Motor neuron (in vitro differentiated cells): ENCODE measurements around the gene STAM. TPM values are rescaled to one million over a fixed set of nuclear protein-coding genes. Genes with fewer than 3 reads are reported as not detected.
A peak's percentile ranks its signal among the peaks of the same experiment; 100 is the strongest.
"Not testable (repeated sequence)": the region's sequence is repeated elsewhere in the genome, so short reads cannot be mapped to it uniquely, and the experiment has no call there.

Experiments
- ATAC-seq, 8 experiments: fragments of 200-7000 bp; cut with Tn5 transposase; replicated peaks in 6 of 8; 2 replicates each; pipeline ENCODE4 v1.8.0; 2021; ENCODE audit warnings: mild to moderate bottlenecking in 8 of 8, moderate library complexity in 8 of 8
- H3K27ac ChIP-seq, 2 donors: fragments of 250-450 bp; sonication (Bioruptor Pico); 2 replicates each; pipeline ENCODE4 v1.9.0; 2021; ENCODE audit warnings: antibody characterized with exemption in 2 of 2, mild to moderate bottlenecking in 2 of 2, moderate library complexity in 1 of 2
- H3K4me1 ChIP-seq, 2 donors: fragments of 250-450 bp; sonication (Bioruptor Pico); replicated peaks in 1 of 2; 2 replicates each; pipeline ENCODE4 v1.6.1; 2021; ENCODE audit warnings: antibody characterized with exemption in 2 of 2, mild to moderate bottlenecking in 2 of 2, moderate library complexity in 1 of 2
- H3K4me3 ChIP-seq, 5 donors: fragments of 250-450 bp; sonication (Bioruptor Pico); 2 replicates each; pipeline ENCODE4 v1.9.0; 2021; ENCODE audit warnings: antibody characterized with exemption in 5 of 5, mild to moderate bottlenecking in 5 of 5, moderate library complexity in 4 of 5
- WGBS, 10 experiments: fragments of 450-650 bp; shearing (Covaris generic); methylation state at CpG; one replicate each; pipeline ENCODE4 v1.0.0; 2022; 5-methylcytosine and 5-hydroxymethylcytosine counted together
- in situ Hi-C, 9 experiments: fragments of 400-800 bp; cut with MboI; loops; one replicate each; pipeline ENCODE4 v1.15.0; 2021; ENCODE audit warnings: low sequenced_read_pairs in 9 of 9, low pct_unique_long_range_greater_than_20kb in 2 of 9; ENCODE audit not compliant: unreplicated experiment in 9 of 9
- total RNA-seq, 8 experiments: library from RNA; unstranded; fragments of 300-600 nt; gene quantifications; 2 replicates each; pipeline versions ENCODE4 v1.2.3 to v1.2.4, GENCODE V29; 2022

Gene STAM
- total RNA-seq, 8 experiments from 2014 or later, result 15.9 to 35.6 (median 25.8) TPM

GRCh38 chr10:17624996-17625395 lies 19.0 kb upstream of the STAM start:
- peak in 6 of 8 experiments; percentile 62 to 100 (median 75) for ATAC-seq
- no peak overlapping the region for H3K4me3 ChIP-seq
- peak overlapping the region in 1 of 2 donors; percentile 22 for H3K27ac ChIP-seq
- 0 to 70% (median 34%) methylated on average over 1 to 3 of the region's 3 CpGs; no CpG with 5 or more reads in 4 of the 10 experiments for WGBS, 10 experiments
- in situ Hi-C loops, result loop anchor here in 7 of 9 experiments (25.0 kb wide), 5 partner anchors 112 to 612 kb away; no protein-coding TSS in a partner anchor
- peaks cover 0 to 4% of the 10 kb centered on the region in 2 donors for H3K4me1 ChIP-seq

- in situ Hi-C loops, result no loop called here
- Histone ChIP-seq H3K4me3 (no peak overlapping the region), H3K4me1 (peaks cover 0 to 4% of the 10 kb centered on the region in 2 donors), H3K27ac (no peak overlapping the region)
- WGBS, 10 experiments, result 9 to 86% (median 50%) methylated on average over 1 of the region's 1 CpG; no CpG with 5 or more reads in 2 of the 10 experiments
- ATAC-seq, result no peak
Measured at GRCh38 chr10:17626656-17627055, 17.3 kb upstream of the STAM start.

- ATAC-seq, H3K4me3 ChIP-seq, H3K27ac ChIP-seq, H3K4me1 ChIP-seq, in situ Hi-C loops: not testable (repeated sequence)
- WGBS, 10 experiments, result 53 to 100% (median 88%) methylated on average over 2 to 8 of the region's 8 CpGs; no CpG with 5 or more reads in 2 of the 10 experiments
Measured at GRCh38 chr10:17632590-17632989, 11.4 kb upstream of the STAM start.

GRCh38 chr10:17633353-17633752 lies 10.6 kb upstream of the STAM start:
- no peak overlapping the region for H3K27ac ChIP-seq
- 29 to 100% (median 87%) methylated on average over 1 of the region's 1 CpG; no CpG with 5 or more reads in 2 of the 10 experiments for WGBS, 10 experiments
- in situ Hi-C loops, result no loop called here
- no peaks in the 10 kb centered on the region for H3K4me1 ChIP-seq
- no peak overlapping the region for H3K4me3 ChIP-seq
- peak in 1 of 8 experiments; percentile 62 for ATAC-seq

GRCh38 chr10:17637869-17638268 lies 6.1 kb upstream of the STAM start:
- no peak for ATAC-seq
- in situ Hi-C loops, result no loop called here
- Histone ChIP-seq H3K4me3 (no peak overlapping the region), H3K4me1 (peaks cover 3 to 4% of the 10 kb centered on the region in 2 donors), H3K27ac (no peak overlapping the region)
- WGBS, 10 experiments, result 72 to 100% (median 100%) methylated on average over 2 to 4 of the region's 5 CpGs; no CpG with 5 or more reads in 3 of the 10 experiments

GRCh38 chr10:17640331-17640816 lies 3.6 kb upstream of the STAM start:
- Histone ChIP-seq H3K27ac (no peak overlapping the region), H3K4me1 (peaks cover 5 to 10% of the 10 kb centered on the region in 2 donors), H3K4me3 (no peak overlapping the region)
- no peak for ATAC-seq
- in situ Hi-C loops, result no loop called here
- 91 to 100% (median 98%) methylated on average over 1 to 4 of the region's 4 CpGs; no CpG with 5 or more reads in 3 of the 10 experiments for WGBS, 10 experiments

- 0 to 1% (median 0%) methylated on average over 1 to 13 of the region's 13 CpGs; no CpG with 5 or more reads in 1 of the 10 experiments for WGBS, 10 experiments
- peak overlapping the region; percentile 53 to 94 (median 75) for H3K4me3 ChIP-seq
- in situ Hi-C loops, result no loop called here
- ATAC-seq, result peak; percentile 46 to 82 (median 60)
- peak overlapping the region; percentile 99 to 100 for H3K27ac ChIP-seq
- H3K4me1 ChIP-seq, result peaks cover 14 to 18% of the 10 kb centered on the region in 2 donors
Measured at GRCh38 chr10:17643339-17643754, 604 bp upstream of the STAM start.

- in situ Hi-C loops, result no loop called here
- H3K27ac ChIP-seq, result peak overlapping the region; percentile 99 to 100
- peak overlapping the region; percentile 53 to 94 (median 75) for H3K4me3 ChIP-seq
- WGBS, 10 experiments, result 0 to 8% (median 0%) methylated on average over 2 to 7 of the region's 9 CpGs; no CpG with 5 or more reads in 2 of the 10 experiments
- peak; percentile 30 to 60 (median 54) for ATAC-seq
- H3K4me1 ChIP-seq, result peaks cover 14 to 18% of the 10 kb centered on the region in 2 donors
Measured at GRCh38 chr10:17644485-17644943, 563 bp downstream of the STAM start.

- Histone ChIP-seq H3K4me3 (peak overlapping the region in 1 of 5 donors; percentile 94), H3K4me1 (peaks cover 14 to 18% of the 10 kb centered on the region in 2 donors), H3K27ac (no peak overlapping the region)
- in situ Hi-C loops, result no loop called here
- no peak for ATAC-seq
- 62 to 100% (median 81%) methylated on average over 2 to 6 of the region's 6 CpGs for WGBS, 10 experiments
Measured at GRCh38 chr10:17645621-17646345, 1.8 kb downstream of the STAM start.

- ATAC-seq, result no peak
- peaks cover 18% of the 10 kb centered on the region in 2 donors for H3K4me1 ChIP-seq
- WGBS, 10 experiments, result 73 to 100% (median 97%) methylated on average over 1 to 3 of the region's 3 CpGs
- no peak overlapping the region for H3K4me3 ChIP-seq
- no peak overlapping the region for H3K27ac ChIP-seq
- in situ Hi-C loops, result no loop called here
Measured at GRCh38 chr10:17647326-17647725, 3.4 kb downstream of the STAM start.

GRCh38 chr10:17648243-17649035 lies 4.5 kb downstream of the STAM start:
- Histone ChIP-seq H3K4me1 (peaks cover 13 to 14% of the 10 kb centered on the region in 2 donors), H3K4me3 (no peak overlapping the region), H3K27ac (no peak overlapping the region)
- ATAC-seq, result no peak
- in situ Hi-C loops, result no loop called here
- 84 to 98% (median 92%) methylated on average over 4 to 10 of the region's 10 CpGs; no CpG with 5 or more reads in 1 of the 10 experiments for whole genome bisulfite sequencing, 10 experiments

GRCh38 chr10:17649052-17649451 lies 5.1 kb downstream of the STAM start:
- H3K4me3 ChIP-seq, result no peak overlapping the region
- 50 to 100% (median 93%) methylated on average over 1 to 4 of the region's 4 CpGs for WGBS, 10 experiments
- no peak for ATAC-seq
- H3K4me1 ChIP-seq, result peaks cover 13 to 14% of the 10 kb centered on the region in 2 donors
- in situ Hi-C loops, result no loop called here
- no peak overlapping the region for H3K27ac ChIP-seq

GRCh38 chr10:17649836-17650235 lies 5.9 kb downstream of the STAM start:
- peaks cover 13 to 14% of the 10 kb centered on the region in 2 donors for H3K4me1 ChIP-seq
- ATAC-seq, result no peak
- WGBS, 10 experiments, result 50 to 100% (median 100%) methylated on average over 1 to 2 of the region's 2 CpGs; no CpG with 5 or more reads in 3 of the 10 experiments
- H3K4me3 ChIP-seq, result no peak overlapping the region
- no peak overlapping the region for H3K27ac ChIP-seq
- in situ Hi-C loops, result no loop called here
